Calu3 (cell line): Measurements from ENCODE around the gene GSDMA. TPM values are rescaled to one million over a fixed set of nuclear protein-coding genes. Genes with fewer than 3 reads are reported as not detected.
A peak's percentile ranks its signal among the peaks of the same experiment; 100 is the strongest.
"Not testable (repeated sequence)": the region's sequence is repeated elsewhere in the genome, so short reads cannot be mapped to it uniquely, and the experiment has no call there.

Experiments
- BruUV-seq: library from RNA; stranded (reverse); fragments of 400-500 nt; replicated peaks from 2 replicates; lab custom pipeline; 2021; lab: Mats Ljungman, UMichigan
- CTCF ChIA-PET: fragments of 300-600 bp; sonication (Branson Sonifier 250); formaldehyde crosslinking; loops from one replicate; lab custom pipeline; 2022; ENCODE audit warnings: antibody characterized with exemption; lab: Charles Lee
- DNase-seq: peaks from one replicate; pipeline ENCODE4 v3.0.0; 2022
- H3K27ac Mint-ChIP-seq: one replicate; pipeline ENCODE4 v1.8.0; 2022; ENCODE audit warnings: mixed read lengths; ENCODE audit not compliant: unreplicated experiment
- H3K27me3 Mint-ChIP-seq: one replicate; pipeline ENCODE4 v1.8.0; 2022; ENCODE audit warnings: mixed read lengths; ENCODE audit not compliant: unreplicated experiment
- H3K36me3 Mint-ChIP-seq: one replicate; pipeline ENCODE4 v1.8.0; 2022; ENCODE audit warnings: mild to moderate bottlenecking, moderate library complexity, mixed read lengths; ENCODE audit not compliant: insufficient read depth, unreplicated experiment
- H3K4me1 Mint-ChIP-seq: one replicate; pipeline ENCODE4 v1.8.0; 2022; ENCODE audit warnings: mild to moderate bottlenecking, low read depth, mixed read lengths; ENCODE audit not compliant: unreplicated experiment
- H3K4me3 Mint-ChIP-seq: one replicate; pipeline ENCODE4 v1.8.0; 2022; ENCODE audit warnings: mild to moderate bottlenecking, low read depth, moderate library complexity, mixed read lengths; ENCODE audit not compliant: unreplicated experiment
- H3K9me3 Mint-ChIP-seq: one replicate; pipeline ENCODE4 v1.8.0; 2022; ENCODE audit warnings: low read depth, mixed read lengths; ENCODE audit not compliant: unreplicated experiment
- intact Hi-C: fragments of 100-400 bp; cut with micrococcal nuclease; formaldehyde crosslinking; loops from one replicate; pipeline ENCODE4 v1.10.0; 2022; ENCODE audit not compliant: unreplicated experiment
- total RNA-seq: library from RNA; stranded (reverse); gene quantifications from 2 replicates; pipeline ENCODE4 v1.2.3, GENCODE V29; 2022
- TF ChIP-seq, protein P1 (sequence below): fragments of 200-600 bp; IDR thresholded peaks from one replicate; pipeline ENCODE4 v1.8.0; 2022; ENCODE audit warnings: antibody characterized with exemption; ENCODE audit not compliant: unreplicated experiment

The GSDMA gene
- total RNA-seq, 1 experiment from 2014 or later, result 0.33 TPM

GRCh38 chr17:39996800-39997199, 34.0 kb downstream of the GSDMA start:
- H3K4me1 Mint-ChIP-seq, result no peaks in the 10 kb centered on the region
- intact Hi-C loops, result no loop called here
- DNase-seq, result no peak
- H3K9me3 Mint-ChIP-seq, result no peaks in the 10 kb centered on the region
- no TSS peak for BruUV-seq
- peaks cover 77% of the 10 kb centered on the region for H3K36me3 Mint-ChIP-seq
- TF ChIP-seq, protein P1, sequence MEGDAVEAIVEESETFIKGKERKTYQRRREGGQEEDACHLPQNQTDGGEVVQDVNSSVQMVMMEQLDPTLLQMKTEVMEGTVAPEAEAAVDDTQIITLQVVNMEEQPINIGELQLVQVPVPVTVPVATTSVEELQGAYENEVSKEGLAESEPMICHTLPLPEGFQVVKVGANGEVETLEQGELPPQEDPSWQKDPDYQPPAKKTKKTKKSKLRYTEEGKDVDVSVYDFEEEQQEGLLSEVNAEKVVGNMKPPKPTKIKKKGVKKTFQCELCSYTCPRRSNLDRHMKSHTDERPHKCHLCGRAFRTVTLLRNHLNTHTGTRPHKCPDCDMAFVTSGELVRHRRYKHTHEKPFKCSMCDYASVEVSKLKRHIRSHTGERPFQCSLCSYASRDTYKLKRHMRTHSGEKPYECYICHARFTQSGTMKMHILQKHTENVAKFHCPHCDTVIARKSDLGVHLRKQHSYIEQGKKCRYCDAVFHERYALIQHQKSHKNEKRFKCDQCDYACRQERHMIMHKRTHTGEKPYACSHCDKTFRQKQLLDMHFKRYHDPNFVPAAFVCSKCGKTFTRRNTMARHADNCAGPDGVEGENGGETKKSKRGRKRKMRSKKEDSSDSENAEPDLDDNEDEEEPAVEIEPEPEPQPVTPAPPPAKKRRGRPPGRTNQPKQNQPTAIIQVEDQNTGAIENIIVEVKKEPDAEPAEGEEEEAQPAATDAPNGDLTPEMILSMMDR, result no peak
- H3K27me3 Mint-ChIP-seq, result no peaks in the 10 kb centered on the region
- H3K27ac Mint-ChIP-seq, result no peak overlapping the region
- CTCF ChIA-PET, result interaction anchor here (0.6 to 76.9 kb wide), 26 partner anchors 5 to 537 kb away, joined by 3 to 6506 read pairs (median 5); partner anchors contain the start of genes CSF3, ERBB2, GSDMA and GSDMB
- no peak overlapping the region for H3K4me3 Mint-ChIP-seq

DNA sequence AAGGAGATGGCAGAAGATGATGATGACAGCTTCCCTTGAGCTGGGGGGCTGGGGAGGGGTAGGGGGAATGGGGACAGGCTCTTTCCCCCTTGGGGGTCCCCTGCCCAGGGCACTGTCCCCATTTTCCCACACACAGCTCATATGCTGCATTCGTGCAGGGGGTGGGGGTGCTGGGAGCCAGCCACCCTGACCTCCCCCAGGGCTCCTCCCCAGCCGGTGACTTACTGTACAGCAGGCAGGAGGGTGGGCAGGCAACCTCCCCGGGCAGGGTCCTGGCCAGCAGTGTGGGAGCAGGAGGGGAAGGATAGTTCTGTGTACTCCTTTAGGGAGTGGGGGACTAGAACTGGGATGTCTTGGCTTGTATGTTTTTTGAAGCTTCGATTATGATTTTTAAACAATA, 34.7 kb downstream of the GSDMA start:
- Mint-ChIP-seq H3K4me1 (no peaks in the 10 kb centered on the region), H3K27ac (no peak overlapping the region), H3K4me3 (no peak overlapping the region), H3K27me3 (no peaks in the 10 kb centered on the region), H3K36me3 (peaks cover 70% of the 10 kb centered on the region), H3K9me3 (no peaks in the 10 kb centered on the region)
- CTCF ChIA-PET, result interaction anchor here (0.6 to 76.9 kb wide), 22 partner anchors 4 to 536 kb away, joined by 3 to 6506 read pairs (median 6); partner anchors contain the start of genes CSF3, ERBB2, GSDMA and GSDMB
- TF ChIP-seq, protein P1, result no peak
- peak; percentile 67 for DNase-seq
- BruUV-seq, result TSS peak; percentile 42
- intact Hi-C loops, result no loop called here

DNA sequence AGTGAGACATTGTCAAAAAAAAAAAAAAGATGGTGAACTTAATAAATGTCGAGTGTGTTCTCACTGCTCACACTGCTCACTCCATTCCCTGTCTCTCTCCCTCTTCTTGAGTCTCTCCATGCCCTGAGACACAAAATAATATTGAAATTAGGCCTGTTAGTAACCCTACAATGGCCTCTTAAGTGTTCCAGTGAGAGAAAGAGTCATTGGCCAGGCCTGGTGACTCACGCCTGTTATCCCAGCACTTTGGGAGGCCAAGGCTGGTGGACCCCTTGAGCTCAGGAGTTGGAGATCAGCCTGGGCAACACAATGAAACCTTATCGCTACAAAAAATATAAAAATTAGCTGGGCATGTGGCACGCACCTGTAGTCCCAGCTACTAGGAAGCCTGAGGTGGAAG, 36.3 kb downstream of the GSDMA start:
- CTCF ChIA-PET, result interaction anchor here (0.6 to 76.9 kb wide), 17 partner anchors 3 to 457 kb away, joined by 3 to 6506 read pairs (median 5); partner anchors contain the start of genes CSF3, GSDMA, GSDMB and LRRC3C
- Mint-ChIP-seq H3K4me3 (no peak overlapping the region), H3K27ac (no peak overlapping the region), H3K27me3 (peaks cover 2% of the 10 kb centered on the region), H3K36me3 (peaks cover 54% of the 10 kb centered on the region), H3K9me3 (no peaks in the 10 kb centered on the region), H3K4me1 (no peaks in the 10 kb centered on the region)
- TF ChIP-seq, protein P1, result no peak
- intact Hi-C loops, result no loop called here
- no peak for DNase-seq
- BruUV-seq, result no TSS peak

DNA sequence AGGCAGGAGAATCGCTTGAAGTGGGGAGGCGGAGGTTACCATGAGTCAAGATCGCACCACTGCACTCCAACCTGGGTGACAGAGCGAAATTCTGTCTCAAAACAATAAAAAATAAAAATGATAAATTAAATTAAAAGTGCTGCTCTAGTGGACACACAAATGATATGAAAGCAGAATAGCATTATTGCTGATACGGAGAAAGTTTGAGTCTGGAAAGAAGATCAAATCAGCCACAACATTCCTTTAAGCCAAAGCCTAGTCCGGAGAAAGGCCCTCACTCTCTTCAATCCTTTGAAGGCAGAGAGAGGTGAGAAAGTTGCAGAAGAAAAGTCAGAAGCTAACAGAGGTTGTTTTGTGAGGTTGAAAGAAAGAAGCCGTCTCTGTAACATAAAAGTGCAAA, 37.4 kb downstream of the GSDMA start:
- Mint-ChIP-seq H3K4me1 (no peaks in the 10 kb centered on the region), H3K27me3 (peaks cover 13% of the 10 kb centered on the region), H3K36me3 (peaks cover 43% of the 10 kb centered on the region), H3K27ac (no peak overlapping the region), H3K9me3 (peaks cover 3% of the 10 kb centered on the region), H3K4me3 (no peak overlapping the region)
- intact Hi-C loops, result no loop called here
- no peak for DNase-seq
- CTCF ChIA-PET, result interaction anchor here (0.8 to 76.9 kb wide), 16 partner anchors 2 to 383 kb away, joined by 3 to 6506 read pairs (median 5); partner anchors contain the start of genes CSF3, GSDMA, GSDMB and LRRC3C
- TF ChIP-seq, protein P1, result no peak
- BruUV-seq, result TSS peak; percentile 6

- CTCF ChIA-PET, result interaction anchor here (0.8 to 76.9 kb wide), 12 partner anchors 1 to 384 kb away, joined by 3 to 6506 read pairs (median 6); partner anchors contain the start of genes CSF3, GSDMA, GSDMB and LRRC3C
- H3K27ac Mint-ChIP-seq, DNase-seq, H3K4me3 Mint-ChIP-seq, H3K9me3 Mint-ChIP-seq, intact Hi-C loops, BruUV-seq, H3K4me1 Mint-ChIP-seq: not testable (repeated sequence)
- Mint-ChIP-seq H3K36me3 (peaks cover 32% of the 10 kb centered on the region), H3K27me3 (peaks cover 21% of the 10 kb centered on the region)
Observed at GRCh38 chr17:40001335-40001734, 38.5 kb downstream of the GSDMA start.
